DMS 273 (cell line): ENCODE measurements around the gene CACNA1A.

ENCODE experiments used
- DNase-seq: peaks from one replicate; lab custom pipeline; 2025; ENCODE audit not compliant: unreplicated experiment; lab: John Stamatoyannopoulos, UW

CACNA1A gene

GRCh38 chr19:13238891-13239534, 267.3 kb downstream of the CACNA1A start:
- DNase-seq, result no peak

- peak; percentile 84 for DNase-seq
Measured at GRCh38 chr19:13234518-13234917, 271.8 kb downstream of the CACNA1A start.

GRCh38 chr19:13231663-13232062, 274.6 kb downstream of the CACNA1A start:
- no peak for DNase-seq

GRCh38 chr19:13229246-13229645, 277.0 kb downstream of the CACNA1A start:
- DNase-seq, result no peak

- peak; percentile 55 for DNase-seq
Measured at GRCh38 chr19:13228561-13228960, 277.7 kb downstream of the CACNA1A start.

- DNase-seq, result no peak
Measured at GRCh38 chr19:13226983-13227382, 279.3 kb downstream of the CACNA1A start.

GRCh38 chr19:13225973-13226865, 280.1 kb downstream of the CACNA1A start:
- DNase-seq, result no peak

- no peak for DNase-seq
Measured at GRCh38 chr19:13225085-13225484, 281.2 kb downstream of the CACNA1A start.

- no peak for DNase-seq
Measured at GRCh38 chr19:13220847-13221246, 285.4 kb downstream of the CACNA1A start.

GRCh38 chr19:13215572-13216380, 290.5 kb downstream of the CACNA1A start:
- no peak for DNase-seq

GRCh38 chr19:13214036-13214730, 292.1 kb downstream of the CACNA1A start:
- peak; percentile 47 for DNase-seq

GRCh38 chr19:13212759-13213330, 293.4 kb downstream of the CACNA1A start:
- DNase-seq, result peak; percentile 80

GRCh38 chr19:13211426-13212308, 294.6 kb downstream of the CACNA1A start:
- DNase-seq, result no peak

GRCh38 chr19:13210941-13211340, 295.3 kb downstream of the CACNA1A start:
- no peak for DNase-seq

- no peak for DNase-seq
Measured at GRCh38 chr19:13210339-13210775, 295.9 kb downstream of the CACNA1A start.

- DNase-seq, result no peak
Measured at GRCh38 chr19:13209484-13210338, 296.6 kb downstream of the CACNA1A start.

- DNase-seq, result no peak
Measured at GRCh38 chr19:13208672-13209483, 297.4 kb downstream of the CACNA1A start.
